Islet of Langerhans (tissue), 1 donor: ENCODE data around the gene HP.

Source experiments
- FAIRE-seq: peaks from one replicate; lab custom pipeline; 2011; peaks lifted over from hg19 to GRCh38; lab: Jason Lieb, UNC

HP gene

DNA sequence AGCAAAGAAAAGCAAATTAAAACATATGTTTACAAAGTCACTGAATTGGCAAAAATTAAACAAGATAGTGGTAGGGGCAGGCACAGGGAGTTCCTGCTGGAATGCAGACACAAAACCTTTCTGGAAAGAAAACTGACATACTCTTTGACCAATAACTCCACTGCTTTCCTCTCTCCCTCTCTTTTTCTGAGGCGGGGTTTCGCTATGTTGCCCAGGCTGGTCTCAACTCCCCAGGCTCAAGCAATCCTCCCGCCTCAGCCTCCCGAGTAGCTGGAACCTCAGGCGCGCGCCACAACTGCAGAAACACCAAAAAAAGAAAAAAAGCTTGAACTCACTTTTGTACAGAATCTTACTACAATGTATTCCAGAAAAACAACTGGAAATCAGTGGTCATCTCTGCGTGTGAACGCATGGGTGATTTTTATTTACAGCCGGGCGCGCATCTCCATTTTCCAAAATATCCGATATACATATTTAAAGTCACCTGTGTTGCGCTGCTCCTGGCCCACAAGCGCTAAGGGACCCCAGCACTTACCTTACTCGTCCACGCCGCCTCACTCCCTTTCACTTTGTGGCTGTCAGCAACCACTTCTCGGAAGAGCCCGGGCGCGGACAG lies 38.6 kb downstream of the HP start:
- no peak for FAIRE-seq

DNA sequence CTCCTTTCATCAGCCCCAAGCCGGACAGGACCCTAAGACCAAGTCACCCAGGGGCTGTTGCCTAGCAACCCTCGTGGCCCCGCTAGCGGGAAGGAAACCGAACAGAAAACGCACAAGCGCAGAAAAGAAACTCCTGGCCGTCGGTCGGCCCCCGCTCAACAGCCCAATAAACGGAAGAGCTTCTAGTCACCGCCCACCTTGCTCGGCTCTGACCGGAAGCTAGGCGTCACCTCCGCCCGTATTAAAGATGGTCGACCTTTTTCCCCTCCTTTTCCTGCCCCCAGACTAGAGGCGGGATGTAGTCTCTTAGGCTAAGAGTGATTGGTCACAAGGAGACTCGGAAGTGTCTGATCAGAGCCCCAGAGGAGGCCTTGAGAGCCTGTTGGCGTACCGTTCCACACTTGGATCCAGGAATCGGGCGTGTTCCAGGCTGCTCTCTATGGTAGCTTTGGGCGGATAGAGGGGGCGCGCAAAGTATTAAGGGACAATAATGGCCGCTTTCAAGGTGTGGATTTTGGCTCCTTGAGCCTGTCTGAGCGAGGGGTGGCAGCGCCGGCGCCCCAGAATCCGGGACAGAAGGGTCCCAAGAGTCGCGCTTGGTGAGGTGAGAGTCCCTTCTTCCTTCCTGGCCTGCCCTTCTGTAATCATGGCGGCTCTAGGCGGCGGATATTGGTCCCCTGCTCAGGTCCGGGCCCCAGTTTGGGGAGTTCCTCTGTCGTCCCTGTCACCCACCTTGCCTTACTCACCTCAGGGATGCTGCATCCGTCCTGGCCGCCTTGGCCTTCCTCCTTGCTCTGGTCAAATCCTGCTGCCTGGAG lies 39.4 kb downstream of the HP start, which contains the start of the genes DHX38 and TXNL4B:
DHX38 (plus strand) TSS at position 400 of the 818 bp plus-strand sequence. CDS start 2,311 bp downstream, outside the sequence.
TXNL4B (minus strand) TSS at position 173 of the 818 bp plus-strand sequence. CDS start 2,871 bp downstream, outside the sequence.
- FAIRE-seq, result peak; percentile 97

DNA sequence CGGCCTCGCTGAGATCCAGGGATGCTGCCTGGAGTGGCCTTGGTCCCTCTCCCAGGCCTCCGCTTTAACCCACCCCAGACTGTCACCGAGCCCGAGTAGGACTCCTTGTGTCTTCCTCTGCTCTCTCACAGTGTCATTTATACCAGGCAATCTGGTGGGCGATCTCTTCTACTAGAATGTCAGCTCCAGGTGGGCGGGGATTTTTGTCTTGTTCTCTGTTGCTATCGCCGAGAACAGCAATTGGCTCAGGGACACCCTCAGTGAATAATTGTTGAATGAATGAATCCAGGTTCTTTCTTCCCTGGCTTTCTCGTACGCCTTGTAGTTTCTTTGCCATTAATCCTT lies 39.9 kb downstream of the HP start:
- FAIRE-seq, result no peak

DNA sequence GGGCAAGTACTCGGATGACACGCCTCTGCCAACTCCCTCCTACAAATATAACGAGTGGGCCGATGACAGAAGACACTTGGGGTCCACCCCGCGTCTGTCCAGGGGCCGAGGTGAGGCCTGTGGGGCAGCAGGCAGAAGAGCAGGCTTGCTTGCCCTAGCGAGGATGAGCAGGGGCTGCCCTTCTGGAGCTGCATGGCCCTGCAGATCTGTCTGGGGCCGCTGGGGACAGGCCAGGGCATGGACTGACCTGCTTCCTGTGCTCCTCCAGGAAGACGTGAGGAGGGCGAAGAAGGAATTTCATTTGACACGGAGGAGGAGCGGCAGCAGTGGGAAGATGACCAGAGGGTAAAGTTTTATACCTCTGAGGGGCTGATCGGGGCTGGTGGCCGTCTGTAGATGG lies 44.6 kb downstream of the HP start:
- FAIRE-seq, result no peak

DNA sequence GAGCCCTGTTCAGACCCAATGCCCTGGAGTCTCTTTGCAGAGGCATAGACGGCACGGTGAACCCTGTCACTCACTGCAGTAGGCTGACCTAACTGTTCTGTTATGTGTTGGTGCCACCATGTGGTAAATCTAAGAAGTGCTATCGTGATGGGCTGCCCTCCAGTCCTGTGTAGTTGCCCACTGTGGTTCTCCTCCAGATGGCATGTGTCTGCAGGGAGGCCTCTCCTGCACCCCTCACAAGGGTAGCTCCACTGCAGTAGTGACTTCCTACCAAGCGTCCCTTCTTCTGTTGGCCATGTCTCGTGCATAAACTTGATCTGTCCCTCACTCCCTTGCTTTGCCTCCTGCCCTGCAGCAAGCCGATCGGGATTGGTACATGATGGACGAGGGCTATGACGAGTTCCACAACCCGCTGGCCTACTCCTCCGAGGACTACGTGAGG lies 45.1 kb downstream of the HP start:
- no peak for FAIRE-seq

DNA sequence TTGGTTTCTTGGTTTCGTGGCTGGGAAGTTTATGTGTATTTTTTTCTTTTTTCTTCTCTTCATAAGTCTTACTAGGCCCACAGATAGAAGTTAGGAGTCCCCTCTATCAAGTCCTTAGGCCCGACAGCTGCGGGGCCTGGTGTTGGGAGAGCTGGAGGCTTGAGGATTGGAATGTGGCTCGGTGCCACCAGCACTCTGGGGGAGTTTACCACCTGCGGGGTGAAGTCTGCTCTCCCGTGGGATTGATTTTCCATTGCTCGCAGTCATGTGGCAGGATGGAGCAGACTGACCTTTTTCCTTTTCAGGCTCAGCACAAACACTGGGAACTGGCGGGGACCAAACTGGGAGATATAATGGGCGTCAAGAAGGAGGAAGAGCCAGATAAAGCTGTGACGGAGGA lies 46.9 kb downstream of the HP start:
- FAIRE-seq, result no peak

DNA sequence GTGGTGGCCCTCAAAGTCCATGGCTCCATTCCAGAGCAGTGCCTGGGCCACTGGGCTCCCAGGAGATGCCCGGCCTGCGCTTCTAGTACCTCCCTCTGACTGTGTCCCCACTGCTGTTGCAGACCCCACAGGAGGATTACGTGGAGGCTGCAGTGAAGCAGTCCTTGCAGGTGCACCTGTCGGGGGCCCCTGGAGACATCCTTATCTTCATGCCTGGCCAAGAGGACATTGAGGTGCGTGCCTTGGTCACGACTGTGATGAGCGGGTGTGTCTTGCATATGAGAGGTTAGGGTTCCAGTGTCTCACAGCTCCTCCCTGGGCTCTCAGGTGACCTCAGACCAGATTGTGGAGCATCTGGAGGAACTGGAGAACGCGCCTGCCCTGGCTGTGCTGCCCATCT lies 50.6 kb downstream of the HP start:
- no peak for FAIRE-seq

DNA sequence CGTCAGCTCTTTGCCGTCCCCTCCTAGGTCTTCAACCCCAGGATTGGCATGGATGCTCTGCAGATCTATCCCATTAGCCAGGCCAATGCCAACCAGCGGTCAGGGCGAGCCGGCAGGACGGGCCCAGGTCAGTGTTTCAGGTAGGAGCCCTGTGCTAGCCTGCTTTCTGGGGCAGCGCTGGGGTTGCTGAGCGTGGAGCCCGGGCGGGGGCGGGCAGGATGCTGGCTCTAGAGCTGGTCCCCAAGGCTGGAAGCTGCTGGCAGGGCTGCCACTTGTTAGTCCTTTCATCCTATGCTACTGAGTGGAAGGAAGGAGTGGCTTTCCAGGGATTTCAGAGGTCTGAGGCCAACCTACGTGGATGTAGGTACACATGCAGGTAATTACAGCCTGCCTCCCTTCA lies 51.7 kb downstream of the HP start:
- FAIRE-seq, result no peak

DNA sequence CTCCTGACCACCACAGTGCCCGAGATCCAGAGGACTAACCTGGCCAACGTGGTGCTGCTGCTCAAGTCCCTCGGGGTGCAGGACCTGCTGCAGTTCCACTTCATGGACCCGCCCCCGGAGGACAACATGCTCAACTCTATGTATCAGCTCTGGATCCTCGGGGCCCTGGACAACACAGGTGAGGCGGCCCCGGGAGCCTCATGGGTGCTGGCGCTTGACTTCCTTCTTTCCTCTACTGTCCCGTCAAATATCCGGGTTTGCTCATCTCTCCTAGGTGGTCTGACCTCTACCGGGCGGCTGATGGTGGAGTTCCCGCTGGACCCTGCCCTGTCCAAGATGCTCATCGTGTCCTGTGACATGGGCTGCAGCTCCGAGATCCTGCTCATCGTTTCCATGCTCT lies 53.1 kb downstream of the HP start:
- no peak for FAIRE-seq

DNA sequence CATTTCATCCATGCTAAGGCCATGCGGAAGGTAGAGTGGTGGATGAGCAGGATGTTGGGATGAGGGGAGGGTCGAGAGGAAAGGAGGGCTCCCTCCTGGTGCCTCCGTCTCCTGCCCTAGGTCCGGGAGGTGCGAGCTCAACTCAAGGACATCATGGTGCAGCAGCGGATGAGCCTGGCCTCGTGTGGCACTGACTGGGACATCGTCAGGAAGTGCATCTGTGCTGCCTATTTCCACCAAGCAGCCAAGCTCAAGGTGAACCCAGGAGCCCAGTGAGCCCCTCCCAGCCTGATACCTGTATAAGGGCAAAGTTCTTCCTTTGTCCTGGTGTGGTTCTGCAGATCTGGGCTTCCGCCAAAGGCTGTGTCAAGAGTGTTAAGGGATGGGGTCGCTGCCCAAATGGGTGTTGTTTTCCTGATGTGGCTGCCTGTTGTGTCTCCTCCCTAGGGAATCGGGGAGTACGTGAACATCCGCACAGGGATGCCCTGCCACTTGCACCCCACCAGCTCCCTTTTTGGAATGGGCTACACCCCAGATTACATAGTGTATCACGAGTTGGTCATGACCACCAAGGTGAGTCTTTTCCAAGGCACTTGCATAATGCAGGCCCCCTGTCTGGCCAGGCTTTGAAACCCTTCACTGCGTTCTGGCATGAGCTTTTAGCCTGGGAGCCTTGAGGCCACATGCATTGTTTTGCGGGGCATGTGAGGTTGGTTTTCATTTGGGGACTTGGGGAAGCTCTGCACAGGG lies 54.2 kb downstream of the HP start:
- no peak for FAIRE-seq

DNA sequence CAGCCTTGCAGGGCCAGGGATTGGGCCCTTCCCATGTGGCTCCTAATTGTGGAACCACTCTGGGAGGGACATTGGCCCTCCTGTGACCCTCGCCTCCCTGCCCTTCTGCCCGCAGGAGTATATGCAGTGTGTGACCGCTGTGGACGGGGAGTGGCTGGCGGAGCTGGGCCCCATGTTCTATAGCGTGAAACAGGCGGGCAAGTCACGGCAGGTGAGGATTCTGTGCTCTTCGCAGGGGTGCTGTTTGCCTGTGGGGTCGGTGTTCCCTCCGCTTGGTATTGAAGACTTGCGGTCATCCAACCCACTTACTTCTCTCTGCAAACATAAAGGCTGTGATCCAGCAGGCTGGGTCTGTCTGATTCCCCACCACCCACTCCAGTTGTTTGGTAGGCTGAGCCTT lies 55.0 kb downstream of the HP start:
- no peak for FAIRE-seq

DNA sequence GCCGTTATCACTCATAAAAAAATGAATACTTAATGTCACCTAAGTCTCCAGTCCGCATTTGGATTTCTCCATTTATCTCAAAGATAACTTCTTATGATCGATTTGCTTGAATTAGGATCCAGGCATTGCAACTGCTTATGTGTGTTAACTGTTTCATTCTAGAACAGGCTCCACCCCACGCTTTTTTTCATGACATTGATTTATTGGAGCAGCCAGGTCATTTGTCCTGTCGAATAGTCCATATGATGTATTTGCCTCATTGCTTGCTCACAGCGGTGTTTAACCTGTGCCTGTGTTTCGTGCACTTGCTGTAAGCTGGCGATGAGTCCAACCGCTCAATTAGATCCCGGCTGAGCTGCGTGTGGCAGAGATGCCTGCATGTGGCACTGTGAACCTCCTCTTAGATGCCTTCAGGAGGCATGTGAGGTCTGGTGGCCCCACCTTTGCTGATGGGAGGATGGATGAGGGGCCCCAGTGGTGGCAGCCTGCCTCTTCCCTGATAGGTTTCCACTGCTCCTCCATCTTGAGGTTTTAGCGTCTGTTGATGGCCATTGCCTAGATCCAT lies 55.7 kb downstream of the HP start:
- no peak for FAIRE-seq
